ENCODE data around the gene MAGI1. TPM values are rescaled to one million over a fixed set of nuclear protein-coding genes. Genes with fewer than 3 reads are reported as not detected.

The MAGI1 gene
- total RNA-seq, 1 experiment from 2014 or later: 38.6 TPM

- Histone ChIP-seq H3K36me3 (ENCODE audit: control insufficient read depth in 1 of 2, insufficient read depth in 2 of 2, low read length in 2 of 2) (no peaks in the 10 kb centered on the region), H3K9me3 (ENCODE audit: control insufficient read depth in 1 of 2, insufficient read depth in 1 of 2, low read depth in 1 of 2, low read length in 2 of 2) (no peaks in the 10 kb centered on the region), H3K4me2 (ENCODE audit: low read length) (no peak overlapping the region), H3K79me2 (ENCODE audit: insufficient read depth, low read length) (no peaks in the 10 kb centered on the region), H3K27me3 (ENCODE audit: insufficient read depth, low read length) (no peaks in the 10 kb centered on the region), H3K27ac (ENCODE audit: low read depth, low read length) (no peak overlapping the region), H4K20me1 (ENCODE audit: insufficient read depth) (no peaks in the 10 kb centered on the region), H2AFZ (ENCODE audit: low read depth, low read length, poor library complexity, severe bottlenecking) (no peak overlapping the region), H3K4me3 (replicated peaks in 1 of 2; ENCODE audit: low read depth in 1 of 2, low read length in 2 of 2) (no peak overlapping the region), H3K4me1 (ENCODE audit: control insufficient read depth in 1 of 2, insufficient read depth in 2 of 2, low read length in 2 of 2) (no peaks in the 10 kb centered on the region), H3K9me2 (ENCODE audit: insufficient read depth) (no peaks in the 10 kb centered on the region), H3K9ac (ENCODE audit: low read length) (no peak overlapping the region)
- ATAC-seq (no peak), DNase-seq (ENCODE audit: low read depth, low spot score) (no peak)
- intact Hi-C loops (cut with micrococcal nuclease): no loop called here
- RAD21 ChIA-PET (ENCODE audit: low non-redundant PET in 1 of 2, low total read pairs in 2 of 2, uncharacterized antibody in 2 of 2, unreplicated experiment in 2 of 2): no interaction called here
- POLR2A ChIA-PET: no interaction called here
- TF ChIP-seq SIN3A (IDR thresholded peaks at IDR 0.05; ENCODE audit: low read depth): no peak
- no peak for TF ChIP-seq EZH2 (IDR thresholded peaks at IDR 0.05)
- TF ChIP-seq SP1 (IDR thresholded peaks at IDR 0.05; ENCODE audit: low read depth): no peak
- TF ChIP-seq, protein P1, sequence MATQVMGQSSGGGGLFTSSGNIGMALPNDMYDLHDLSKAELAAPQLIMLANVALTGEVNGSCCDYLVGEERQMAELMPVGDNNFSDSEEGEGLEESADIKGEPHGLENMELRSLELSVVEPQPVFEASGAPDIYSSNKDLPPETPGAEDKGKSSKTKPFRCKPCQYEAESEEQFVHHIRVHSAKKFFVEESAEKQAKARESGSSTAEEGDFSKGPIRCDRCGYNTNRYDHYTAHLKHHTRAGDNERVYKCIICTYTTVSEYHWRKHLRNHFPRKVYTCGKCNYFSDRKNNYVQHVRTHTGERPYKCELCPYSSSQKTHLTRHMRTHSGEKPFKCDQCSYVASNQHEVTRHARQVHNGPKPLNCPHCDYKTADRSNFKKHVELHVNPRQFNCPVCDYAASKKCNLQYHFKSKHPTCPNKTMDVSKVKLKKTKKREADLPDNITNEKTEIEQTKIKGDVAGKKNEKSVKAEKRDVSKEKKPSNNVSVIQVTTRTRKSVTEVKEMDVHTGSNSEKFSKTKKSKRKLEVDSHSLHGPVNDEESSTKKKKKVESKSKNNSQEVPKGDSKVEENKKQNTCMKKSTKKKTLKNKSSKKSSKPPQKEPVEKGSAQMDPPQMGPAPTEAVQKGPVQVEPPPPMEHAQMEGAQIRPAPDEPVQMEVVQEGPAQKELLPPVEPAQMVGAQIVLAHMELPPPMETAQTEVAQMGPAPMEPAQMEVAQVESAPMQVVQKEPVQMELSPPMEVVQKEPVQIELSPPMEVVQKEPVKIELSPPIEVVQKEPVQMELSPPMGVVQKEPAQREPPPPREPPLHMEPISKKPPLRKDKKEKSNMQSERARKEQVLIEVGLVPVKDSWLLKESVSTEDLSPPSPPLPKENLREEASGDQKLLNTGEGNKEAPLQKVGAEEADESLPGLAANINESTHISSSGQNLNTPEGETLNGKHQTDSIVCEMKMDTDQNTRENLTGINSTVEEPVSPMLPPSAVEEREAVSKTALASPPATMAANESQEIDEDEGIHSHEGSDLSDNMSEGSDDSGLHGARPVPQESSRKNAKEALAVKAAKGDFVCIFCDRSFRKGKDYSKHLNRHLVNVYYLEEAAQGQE (IDR thresholded peaks at IDR 0.05; ENCODE audit: low read depth): no peak
- TF ChIP-seq, protein P2, sequence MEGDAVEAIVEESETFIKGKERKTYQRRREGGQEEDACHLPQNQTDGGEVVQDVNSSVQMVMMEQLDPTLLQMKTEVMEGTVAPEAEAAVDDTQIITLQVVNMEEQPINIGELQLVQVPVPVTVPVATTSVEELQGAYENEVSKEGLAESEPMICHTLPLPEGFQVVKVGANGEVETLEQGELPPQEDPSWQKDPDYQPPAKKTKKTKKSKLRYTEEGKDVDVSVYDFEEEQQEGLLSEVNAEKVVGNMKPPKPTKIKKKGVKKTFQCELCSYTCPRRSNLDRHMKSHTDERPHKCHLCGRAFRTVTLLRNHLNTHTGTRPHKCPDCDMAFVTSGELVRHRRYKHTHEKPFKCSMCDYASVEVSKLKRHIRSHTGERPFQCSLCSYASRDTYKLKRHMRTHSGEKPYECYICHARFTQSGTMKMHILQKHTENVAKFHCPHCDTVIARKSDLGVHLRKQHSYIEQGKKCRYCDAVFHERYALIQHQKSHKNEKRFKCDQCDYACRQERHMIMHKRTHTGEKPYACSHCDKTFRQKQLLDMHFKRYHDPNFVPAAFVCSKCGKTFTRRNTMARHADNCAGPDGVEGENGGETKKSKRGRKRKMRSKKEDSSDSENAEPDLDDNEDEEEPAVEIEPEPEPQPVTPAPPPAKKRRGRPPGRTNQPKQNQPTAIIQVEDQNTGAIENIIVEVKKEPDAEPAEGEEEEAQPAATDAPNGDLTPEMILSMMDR (IDR thresholded peaks at IDR 0.05 in 2 of 3, conservative IDR thresholded peaks at IDR 0.05 in 1 of 3; ENCODE audit: borderline replicate concordance in 1 of 3, insufficient read depth in 1 of 3, low read depth in 2 of 3, low read length in 2 of 3): no peak
- TF ChIP-seq ZFX (IDR thresholded peaks at IDR 0.05): no peak
- no peak for TF ChIP-seq YY1 (IDR thresholded peaks at IDR 0.05; ENCODE audit: extremely low read depth, insufficient replicate concordance, low read depth, low read length)
- TF ChIP-seq POLR2A (IDR thresholded peaks at IDR 0.05; ENCODE audit: borderline replicate concordance, extremely low read depth, insufficient read depth, insufficient read length): no peak
- TF ChIP-seq CBX3 (IDR thresholded peaks at IDR 0.05; ENCODE audit: low read depth): no peak
- no peak for TF ChIP-seq RAD21 (IDR thresholded peaks at IDR 0.05; ENCODE audit: low read depth)
- TF ChIP-seq ELF1 (IDR thresholded peaks at IDR 0.05; ENCODE audit: borderline replicate concordance, low read depth): no peak
- no peak for TF ChIP-seq EGR1 (IDR thresholded peaks at IDR 0.05; ENCODE audit: low read depth)
- TF ChIP-seq POLR2AphosphoS5 (IDR thresholded peaks at IDR 0.05; ENCODE audit: low read depth, low read length): no peak
- no peak for TF ChIP-seq JUND (IDR thresholded peaks at IDR 0.05)
- TF ChIP-seq EZH2phosphoT487 (IDR thresholded peaks at IDR 0.05; ENCODE audit: borderline replicate concordance): no peak
- no peak for TF ChIP-seq SRF (IDR thresholded peaks at IDR 0.05; ENCODE audit: low read depth)
- no TSS peak for BruUV-seq (replicated peaks)
- CTCF ChIA-PET: no interaction called here
Measured at GRCh38 chr3:65532749-65533148, 506.0 kb downstream of the MAGI1 start.
